GM18526 (cell line): ENCODE measurements around the gene RABGAP1L.
A peak's percentile ranks its signal among the peaks of the same experiment; 100 is the strongest.

Experiments used
- POLR2A ChIP-seq: IDR thresholded peaks from 3 replicates; pipeline ENCODE4 v1.6.1; 2011; ENCODE audit not compliant: insufficient read length; ENCODE audit errors: extremely low read depth

Gene RABGAP1L

DNA sequence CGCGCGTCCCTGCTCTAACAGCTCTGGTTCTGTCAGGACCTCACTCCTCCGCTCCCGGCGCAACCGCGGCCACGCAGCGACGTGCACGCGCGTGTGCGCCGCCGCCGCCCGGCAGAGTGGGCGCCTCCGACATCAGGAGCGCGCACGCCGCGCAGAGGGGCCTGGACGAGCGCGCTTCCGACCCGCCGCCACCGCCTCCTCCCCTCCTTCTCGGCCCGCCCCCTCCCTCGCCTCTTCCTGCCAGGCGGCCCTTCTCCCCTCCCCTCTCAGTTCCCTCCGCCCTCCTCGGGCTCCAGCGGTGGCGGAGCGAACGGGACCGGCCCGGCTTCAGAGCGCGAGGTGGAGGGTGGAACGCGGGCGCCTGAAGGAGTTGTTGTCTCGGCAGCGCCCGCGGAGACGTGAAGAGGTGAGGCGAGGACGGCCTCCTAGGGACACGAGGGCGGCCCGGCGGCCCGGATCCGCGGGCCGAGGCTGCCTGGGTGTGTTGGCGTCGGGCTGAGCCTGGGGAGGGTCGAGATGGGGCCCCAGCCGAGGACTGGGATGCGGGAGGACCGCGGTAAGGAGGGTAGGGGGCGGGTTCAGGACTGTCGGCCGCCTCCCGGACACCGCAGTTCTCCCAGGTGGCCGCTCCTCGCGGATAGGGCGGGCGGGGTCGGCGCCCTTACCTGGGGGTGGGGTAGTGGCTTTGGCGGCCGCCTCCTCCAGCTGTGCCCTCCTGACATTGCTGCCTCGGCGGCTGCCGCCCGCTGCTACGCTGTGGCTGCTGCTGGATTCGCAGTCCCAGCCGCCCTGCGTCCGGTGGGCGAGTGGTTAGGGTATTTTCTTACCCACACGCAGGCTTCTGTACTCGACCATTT, at the start of gene RABGAP1L:
Gene RABGAP1L (plus strand): TSS at position 269 of the 857 bp plus-strand sequence.
- TF ChIP-seq POLR2A, result peak; percentile 80

DNA sequence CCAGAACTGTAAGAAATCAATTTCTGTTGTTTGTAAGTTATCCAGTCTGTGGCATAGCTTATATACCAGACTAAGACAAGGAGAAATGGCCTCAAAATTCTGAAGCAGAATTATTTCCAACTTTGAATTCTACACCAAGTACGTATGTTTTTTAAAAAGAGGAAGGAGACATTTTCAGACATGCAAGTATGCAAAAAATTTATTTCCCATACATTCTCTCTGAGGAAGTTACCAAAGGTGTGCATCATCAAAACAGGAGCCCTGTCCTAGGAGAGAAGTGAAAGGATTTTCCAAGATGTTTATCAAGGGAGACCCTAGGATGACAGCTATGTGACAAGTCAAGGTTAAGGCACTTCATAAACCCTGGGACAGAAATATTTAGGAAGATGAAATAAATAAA, 49.3 kb upstream of the RABGAP1L start:
- no peak for TF ChIP-seq POLR2A

GRCh38 chr1:174112489-174113162, 46.7 kb upstream of the RABGAP1L start:
- no peak for TF ChIP-seq POLR2A

- TF ChIP-seq POLR2A, result no peak
Observed at GRCh38 chr1:174114106-174114505, 45.2 kb upstream of the RABGAP1L start.

GRCh38 chr1:174114788-174115448, 44.4 kb upstream of the RABGAP1L start:
- TF ChIP-seq POLR2A, result no peak

DNA sequence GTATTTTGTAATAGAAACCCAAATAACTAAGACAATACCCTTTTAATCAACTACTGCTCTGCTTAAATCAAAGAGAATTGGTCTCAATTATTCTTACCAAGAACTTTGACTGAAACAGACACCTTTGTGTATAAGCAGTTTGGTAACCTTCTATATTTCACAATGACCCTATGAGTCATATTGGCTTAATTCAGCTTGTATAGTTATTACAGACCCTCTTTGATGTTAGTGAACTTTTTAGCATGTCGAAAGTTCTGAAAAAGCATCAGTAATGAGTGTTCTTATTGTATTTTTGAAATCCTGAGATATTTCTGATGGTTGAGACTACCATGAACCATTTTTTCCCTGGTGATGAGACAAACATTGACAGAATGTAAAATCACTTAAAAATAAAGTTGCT, 43.3 kb upstream of the RABGAP1L start:
- TF ChIP-seq POLR2A, result no peak

DNA sequence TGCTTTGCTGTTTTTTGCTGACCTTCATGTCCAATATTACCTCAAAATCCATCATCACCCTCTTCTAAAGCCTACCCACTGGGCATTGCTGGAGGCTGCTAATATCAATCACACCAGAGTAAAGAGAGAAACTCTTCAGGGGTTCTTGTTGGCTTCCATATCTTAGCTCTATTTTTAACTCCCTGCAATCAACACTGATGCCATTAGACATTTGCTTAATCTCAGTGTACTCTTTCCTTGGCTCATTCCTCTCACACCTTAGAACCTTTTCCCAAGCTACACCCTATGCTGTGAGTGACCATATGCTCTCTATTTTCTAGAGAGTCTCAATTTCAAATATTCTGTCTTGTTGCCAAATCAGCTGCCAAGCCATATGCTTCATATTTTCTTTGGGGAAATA, 40.6 kb upstream of the RABGAP1L start:
- TF ChIP-seq POLR2A, result no peak

GRCh38 chr1:174123843-174124242, 35.5 kb upstream of the RABGAP1L start:
- no peak for TF ChIP-seq POLR2A

DNA sequence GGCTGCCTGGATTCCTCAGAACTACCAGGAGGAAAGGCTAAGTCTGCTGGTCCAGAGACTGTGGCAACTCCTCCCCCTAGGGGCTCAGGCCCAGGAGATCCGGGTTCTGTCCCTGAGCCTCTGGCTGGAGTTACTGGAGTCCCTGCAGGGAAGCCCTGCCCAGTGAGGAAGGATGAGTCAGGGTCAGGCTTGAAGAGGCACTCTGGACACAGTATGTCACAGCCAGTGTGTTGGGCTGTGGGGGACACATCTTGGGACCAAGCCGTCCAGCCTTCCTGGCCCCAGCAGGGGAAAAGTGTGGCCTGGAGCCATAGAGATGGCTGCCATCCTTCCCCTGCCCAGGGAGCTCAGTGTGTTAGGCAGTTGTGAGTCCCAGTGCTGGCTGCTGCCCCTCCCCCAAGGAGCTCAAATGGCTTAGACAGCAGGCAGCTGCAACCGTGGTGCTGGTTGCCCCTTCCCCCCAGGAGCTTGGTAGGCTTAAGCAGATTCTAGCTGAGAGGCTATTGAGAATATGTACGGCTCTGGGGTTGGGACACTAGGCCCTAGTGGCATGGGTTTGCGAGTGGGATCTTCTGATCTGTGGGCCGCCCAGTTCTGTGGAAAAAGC, 28.2 kb upstream of the RABGAP1L start:
- no peak for TF ChIP-seq POLR2A

GRCh38 chr1:174134003-174134659, 25.2 kb upstream of the RABGAP1L start:
- TF ChIP-seq POLR2A, result no peak

- no peak for TF ChIP-seq POLR2A
Observed at GRCh38 chr1:174135211-174135610, 24.1 kb upstream of the RABGAP1L start.

GRCh38 chr1:174136714-174137113, 22.6 kb upstream of the RABGAP1L start:
- no peak for TF ChIP-seq POLR2A

DNA sequence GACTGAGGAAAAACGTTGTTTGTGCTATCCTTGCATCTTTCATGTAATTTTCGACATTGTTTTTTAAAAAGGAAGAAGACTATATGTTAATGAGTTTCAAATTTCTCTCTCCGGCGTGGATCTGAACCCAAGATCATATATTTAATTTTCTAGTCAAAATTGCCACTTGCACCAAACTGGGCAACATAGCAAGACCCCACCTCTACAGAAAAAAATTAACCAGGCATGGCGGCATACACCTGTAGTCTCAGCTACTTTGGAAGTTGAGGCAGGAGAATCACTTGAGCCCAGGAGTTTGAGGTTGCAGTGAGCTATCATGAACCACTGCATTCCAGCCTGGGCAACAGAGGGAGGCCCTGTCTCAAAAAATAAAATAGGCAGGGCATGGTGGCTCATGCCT, 16.5 kb upstream of the RABGAP1L start:
- TF ChIP-seq POLR2A, result no peak

DNA sequence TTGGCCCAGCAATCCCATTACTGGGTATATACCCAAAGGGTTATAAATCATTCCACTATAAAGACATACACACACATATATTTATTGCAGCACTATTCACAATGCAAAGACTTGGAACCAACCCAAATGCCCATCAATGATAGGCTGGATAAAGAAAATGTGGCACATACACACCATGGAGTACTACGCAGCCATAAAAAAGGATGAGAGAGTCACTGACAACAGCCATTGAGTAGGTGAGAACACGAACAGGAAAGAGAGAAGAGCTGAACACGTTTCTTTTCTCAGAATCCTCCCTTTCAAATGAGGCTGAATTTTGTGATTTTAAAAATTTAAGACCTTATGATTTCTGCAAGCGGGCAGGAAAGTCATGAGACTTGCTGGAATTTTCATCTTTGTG, 10.1 kb upstream of the RABGAP1L start:
- no peak for TF ChIP-seq POLR2A

DNA sequence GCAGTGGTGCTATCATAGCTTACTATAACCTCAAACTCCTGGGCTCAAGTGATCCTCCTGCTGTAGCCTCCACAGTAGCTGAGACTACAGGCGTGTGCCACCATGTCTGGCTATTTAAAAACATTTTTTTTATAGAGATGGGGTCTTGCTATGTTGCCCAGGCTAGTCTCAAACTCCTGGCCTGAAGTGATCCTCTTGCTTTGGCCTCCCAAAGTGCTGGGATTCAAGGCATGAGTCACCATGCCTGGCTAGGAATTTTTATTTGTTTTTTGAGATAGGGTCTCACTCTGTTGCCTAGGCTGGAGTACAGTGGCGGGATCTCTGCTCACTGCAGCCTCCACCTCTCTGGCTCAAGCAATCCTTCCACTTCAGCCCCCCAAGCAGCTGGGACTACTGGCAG, 8.8 kb upstream of the RABGAP1L start:
- no peak for TF ChIP-seq POLR2A
